ENCODE measurements around the gene SNX33. TPM values are rescaled to one million over a fixed set of nuclear protein-coding genes. Genes with fewer than 3 reads are reported as not detected.
A peak's percentile ranks its signal among the peaks of the same experiment; 100 is the strongest.

The SNX33 gene
- total and polyA plus RNA-seq, 2 donors (not counting 1 experiment from before 2014, with no cell fraction given): 0.22 to 0.59 TPM

- peak overlapping the region; percentile 78 to 81 for H3K27ac ChIP-seq (ENCODE audit: low read length in 2 of 2)
- H4K20me1 ChIP-seq (ENCODE audit: control insufficient read depth, insufficient read depth, low read length, poor library complexity, severe bottlenecking): peaks cover 25% of the 10 kb centered on the region
- intact Hi-C loops (cut with micrococcal nuclease): loop anchor here (1.0 to 10.0 kb wide), 9 partner anchors 15 to 1098 kb away; partner anchors contain the start of genes ARID3B, MAN2C1, PPCDC and PTPN9
- DNase-seq: peak; percentile 64
- CTCF ChIA-PET: interaction anchor here (0.9 to 3.8 kb wide), 8 partner anchors 9 to 598 kb away, joined by 3 to 29 read pairs (median 5); partner anchors contain the start of genes MAN2C1, PTPN9 and SNUPN
- peak overlapping the region; percentile 91 for H2AFZ ChIP-seq (ENCODE audit: insufficient read depth, low read depth, low read length, poor library complexity, severe bottlenecking)
- WGBS (ENCODE audit: insufficient coverage): 0% methylated on average over 11 of the region's 17 CpGs
- peak overlapping the region; percentile 95 for H3K4me3 Mint-ChIP-seq
- no peaks in the 10 kb centered on the region for H3K9me3 Mint-ChIP-seq (ENCODE audit: insufficient read depth)
- H3K4me3 ChIP-seq (ENCODE audit: control extremely low read depth in 1 of 5, extremely low read depth in 1 of 5, insufficient read depth in 1 of 5, low read depth in 2 of 5, low read length in 4 of 5): peak overlapping the region; percentile 72 to 91 (median 84)
- peak overlapping the region; percentile 96 for H3K27ac Mint-ChIP-seq
- H3K79me2 ChIP-seq (ENCODE audit: control insufficient read depth, insufficient read depth, low read length): peaks cover 36% of the 10 kb centered on the region
- H3K9ac ChIP-seq (ENCODE audit: low read length): peak overlapping the region; percentile 95
- H3K4me1 ChIP-seq (ENCODE audit: control insufficient read depth in 2 of 2, insufficient read depth in 2 of 2, low read length in 2 of 2): peaks cover 29 to 36% of the 10 kb centered on the region in 2 donors
- H3K4me2 ChIP-seq (replicated peaks; ENCODE audit: low read depth, low read length, poor library complexity, severe bottlenecking): peak overlapping the region; percentile 97
- TF ChIP-seq EZH2 (IDR thresholded peaks at IDR 0.05; ENCODE audit: borderline replicate concordance, insufficient read depth, low read depth, low read length, poor library complexity, severe bottlenecking): no peak
- TF ChIP-seq CTCF (IDR thresholded peaks at IDR 0.05): no peak
- ATAC-seq (ENCODE audit: low read depth): peak; percentile 35
- H3K27me3 ChIP-seq (replicated peaks in 1 of 4; ENCODE audit: control extremely low read depth in 1 of 4, control insufficient read depth in 3 of 4, insufficient read depth in 4 of 4, low read length in 3 of 4): peaks cover 0 to 4% (median 0%) of the 10 kb centered on the region in 4 experiments
- peaks cover 0 to 10% of the 10 kb centered on the region in 2 experiments for H3K36me3 ChIP-seq (replicated peaks in 1 of 2; ENCODE audit: control extremely low read depth in 1 of 2, control insufficient read depth in 1 of 2, extremely low read depth in 1 of 2, insufficient read depth in 2 of 2, low read length in 1 of 2)
- no peaks in the 10 kb centered on the region for H3K27me3 Mint-ChIP-seq
- no peaks in the 10 kb centered on the region for H3K9me3 ChIP-seq (ENCODE audit: control extremely low read depth in 1 of 3, control insufficient read depth in 2 of 3, insufficient read depth in 1 of 3, low read length in 2 of 3)
- POLR2A ChIA-PET: interaction anchor here (0.6 to 4.5 kb wide), 9 partner anchors 15 to 598 kb away, joined by 3 to 38 read pairs (median 9); partner anchors contain the start of genes MAN2C1, PTPN9, SIN3A and SNUPN
- peaks cover 40% of the 10 kb centered on the region for H3K4me1 Mint-ChIP-seq
Observed at GRCh38 chr15:75640483-75641178, 7.1 kb upstream of the SNX33 start.

- Histone ChIP-seq H3K36me3 (replicated peaks in 1 of 2; ENCODE audit: control extremely low read depth in 1 of 2, control insufficient read depth in 1 of 2, extremely low read depth in 1 of 2, insufficient read depth in 2 of 2, low read length in 1 of 2) (peaks cover 0 to 10% of the 10 kb centered on the region in 2 experiments), H3K27me3 (replicated peaks in 1 of 4; ENCODE audit: control extremely low read depth in 1 of 4, control insufficient read depth in 3 of 4, insufficient read depth in 4 of 4, low read length in 3 of 4) (peaks cover 0 to 4% (median under 1%) of the 10 kb centered on the region in 4 experiments), H3K4me3 (ENCODE audit: control extremely low read depth in 1 of 5, extremely low read depth in 1 of 5, insufficient read depth in 1 of 5, low read depth in 2 of 5, low read length in 4 of 5) (peak overlapping the region in 1 of 5 experiments; percentile 91), H4K20me1 (ENCODE audit: control insufficient read depth, insufficient read depth, low read length, poor library complexity, severe bottlenecking) (peaks cover 25% of the 10 kb centered on the region), H2AFZ (ENCODE audit: insufficient read depth, low read depth, low read length, poor library complexity, severe bottlenecking) (peak overlapping the region; percentile 91), H3K27ac (ENCODE audit: low read length in 2 of 2) (peak overlapping the region; percentile 78 to 81), H3K79me2 (ENCODE audit: control insufficient read depth, insufficient read depth, low read length) (peaks cover 35% of the 10 kb centered on the region), H3K4me1 (ENCODE audit: control insufficient read depth in 2 of 2, insufficient read depth in 2 of 2, low read length in 2 of 2) (peaks cover 29 to 36% of the 10 kb centered on the region in 2 donors), H3K4me2 (replicated peaks; ENCODE audit: low read depth, low read length, poor library complexity, severe bottlenecking) (peak overlapping the region; percentile 97), H3K9ac (ENCODE audit: low read length) (peak overlapping the region; percentile 95), H3K9me3 (ENCODE audit: control extremely low read depth in 1 of 3, control insufficient read depth in 2 of 3, insufficient read depth in 1 of 3, low read length in 2 of 3) (no peaks in the 10 kb centered on the region)
- no peak for DNase-seq
- Mint-ChIP-seq H3K27me3 (no peaks in the 10 kb centered on the region), H3K9me3 (ENCODE audit: insufficient read depth) (no peaks in the 10 kb centered on the region), H3K27ac (peak overlapping the region; percentile 96), H3K4me1 (peaks cover 38% of the 10 kb centered on the region), H3K4me3 (peak overlapping the region; percentile 95)
- WGBS (ENCODE audit: insufficient coverage): no CpG with 5 or more reads among the region's 4 CpGs
- ChIA-PET CTCF (interaction anchor here (0.7 to 3.8 kb wide), 4 partner anchors 103 to 289 kb away, joined by 3 to 29 read pairs (median 4); partner anchors contain the start of gene MAN2C1), POLR2A (interaction anchor here (2.7 to 4.5 kb wide), 2 partner anchors 15 to 186 kb away, joined by 20 to 38 read pairs; partner anchors contain the start of gene SNUPN)
- ATAC-seq (ENCODE audit: low read depth): no peak
- intact Hi-C loops (cut with micrococcal nuclease): loop anchor here (1.0 to 10.0 kb wide), 4 partner anchors 118 to 1099 kb away; partner anchors contain the start of genes ARID3B and PPCDC
- TF ChIP-seq CTCF (IDR thresholded peaks at IDR 0.05) (no peak), EZH2 (IDR thresholded peaks at IDR 0.05; ENCODE audit: borderline replicate concordance, insufficient read depth, low read depth, low read length, poor library complexity, severe bottlenecking) (no peak)
Observed at GRCh38 chr15:75641179-75641503, 6.6 kb upstream of the SNX33 start.
